ENCODE measurements around the gene ATP23.

ATP23 gene

GRCh38 chr12:57941165-57941894, at the start of gene ATP23:
Gene ATP23 (plus strand): TSS chr12:57941567. CDS start chr12:57941702, 135 bp downstream.
- Mint-ChIP-seq H3K27me3 (no peaks in the 10 kb centered on the region), H3K4me1 (peaks cover 40% of the 10 kb centered on the region), H3K9me3 (no peaks in the 10 kb centered on the region), H3K4me3 (peak within 1 kb of the TSS; percentile 96), H3K27ac (peak within 1 kb of the TSS; percentile 86), H3K36me3 (ENCODE audit: low read depth) (no peaks in the 10 kb centered on the region)
- ATAC-seq (peak; percentile 89), DNase-seq (peak; percentile 84)

- no peak overlapping the region for H3K27ac Mint-ChIP-seq
- no peaks in the 10 kb centered on the region for H3K36me3 Mint-ChIP-seq (ENCODE audit: low read depth)
- ATAC-seq (no peak), DNase-seq (no peak)
- peaks cover 42% of the 10 kb centered on the region for H3K4me1 Mint-ChIP-seq
- no peaks in the 10 kb centered on the region for H3K9me3 Mint-ChIP-seq
- H3K4me3 Mint-ChIP-seq: no peak overlapping the region
- peaks cover 9% of the 10 kb centered on the region for H3K27me3 Mint-ChIP-seq
These were observed 49.0 kb upstream of the ATP23 start for GRCh38 chr12:57892232-57892972.

GRCh38 chr12:57893431-57894353, 47.7 kb upstream of the ATP23 start:
- ATAC-seq (no peak), DNase-seq (no peak)
- H3K9me3 Mint-ChIP-seq: no peaks in the 10 kb centered on the region
- H3K4me1 Mint-ChIP-seq: peaks cover 45% of the 10 kb centered on the region
- no peak overlapping the region for H3K4me3 Mint-ChIP-seq
- no peak overlapping the region for H3K27ac Mint-ChIP-seq
- H3K27me3 Mint-ChIP-seq: peaks cover 6% of the 10 kb centered on the region
- H3K36me3 Mint-ChIP-seq (ENCODE audit: low read depth): no peaks in the 10 kb centered on the region

GRCh38 chr12:57894399-57895292, 46.7 kb upstream of the ATP23 start:
- Mint-ChIP-seq H3K9me3 (no peaks in the 10 kb centered on the region), H3K27me3 (peaks cover 6% of the 10 kb centered on the region), H3K4me3 (no peak overlapping the region), H3K4me1 (peaks cover 54% of the 10 kb centered on the region), H3K27ac (peak overlapping the region; percentile 25), H3K36me3 (ENCODE audit: low read depth) (no peaks in the 10 kb centered on the region)
- no peak for DNase-seq
- ATAC-seq: no peak

- Mint-ChIP-seq H3K27ac (peak overlapping the region; percentile 67), H3K36me3 (ENCODE audit: low read depth) (no peaks in the 10 kb centered on the region), H3K4me1 (peaks cover 63% of the 10 kb centered on the region), H3K27me3 (peaks cover 6% of the 10 kb centered on the region), H3K9me3 (no peaks in the 10 kb centered on the region), H3K4me3 (peak overlapping the region; percentile 62)
- ATAC-seq (no peak), DNase-seq (no peak)
These were observed 45.8 kb upstream of the ATP23 start for GRCh38 chr12:57895389-57896114.

GRCh38 chr12:57896115-57896433, 45.3 kb upstream of the ATP23 start:
- Mint-ChIP-seq H3K27ac (peak overlapping the region; percentile 67), H3K36me3 (ENCODE audit: low read depth) (no peaks in the 10 kb centered on the region), H3K4me1 (peaks cover 65% of the 10 kb centered on the region), H3K27me3 (peaks cover 6% of the 10 kb centered on the region), H3K9me3 (no peaks in the 10 kb centered on the region), H3K4me3 (peak overlapping the region; percentile 62)
- ATAC-seq: no peak
- no peak for DNase-seq

GRCh38 chr12:57896434-57897201, 44.7 kb upstream of the ATP23 start:
- H3K4me1 Mint-ChIP-seq: peaks cover 68% of the 10 kb centered on the region

GRCh38 chr12:57897286-57897974, 43.9 kb upstream of the ATP23 start:
- DNase-seq (no peak), ATAC-seq (no peak)
- H3K36me3 Mint-ChIP-seq (ENCODE audit: low read depth): no peaks in the 10 kb centered on the region

More at GRCh38 chr12:57896434-57897201, 44.7 kb upstream of the ATP23 start:
- no peaks in the 10 kb centered on the region for H3K36me3 Mint-ChIP-seq (ENCODE audit: low read depth)
- peak overlapping the region; percentile 65 for H3K4me3 Mint-ChIP-seq
- H3K9me3 Mint-ChIP-seq: no peaks in the 10 kb centered on the region
- H3K27me3 Mint-ChIP-seq: peaks cover 5% of the 10 kb centered on the region
- DNase-seq: peak; percentile 27
- peak overlapping the region; percentile 74 for H3K27ac Mint-ChIP-seq
- ATAC-seq: no peak

GRCh38 chr12:57898308-57898970, 42.9 kb upstream of the ATP23 start:
- H3K27me3 Mint-ChIP-seq: no peaks in the 10 kb centered on the region
- H3K4me1 Mint-ChIP-seq: peaks cover 69% of the 10 kb centered on the region
- H3K27ac Mint-ChIP-seq: peak overlapping the region; percentile 98
- no peaks in the 10 kb centered on the region for H3K36me3 Mint-ChIP-seq (ENCODE audit: low read depth)
- no peaks in the 10 kb centered on the region for H3K9me3 Mint-ChIP-seq
- H3K4me3 Mint-ChIP-seq: peak overlapping the region; percentile 65
- DNase-seq (no peak), ATAC-seq (no peak)

More at GRCh38 chr12:57897286-57897974, 43.9 kb upstream of the ATP23 start:
- no peaks in the 10 kb centered on the region for H3K9me3 Mint-ChIP-seq
- peaks cover 69% of the 10 kb centered on the region for H3K4me1 Mint-ChIP-seq
- H3K4me3 Mint-ChIP-seq: peak overlapping the region; percentile 65
- peak overlapping the region; percentile 74 for H3K27ac Mint-ChIP-seq
- no peaks in the 10 kb centered on the region for H3K27me3 Mint-ChIP-seq

GRCh38 chr12:57899010-57899662, 42.2 kb upstream of the ATP23 start:
- Mint-ChIP-seq H3K4me1 (peaks cover 65% of the 10 kb centered on the region), H3K4me3 (peak overlapping the region; percentile 65), H3K9me3 (no peaks in the 10 kb centered on the region), H3K36me3 (ENCODE audit: low read depth) (no peaks in the 10 kb centered on the region), H3K27ac (peak overlapping the region; percentile 98), H3K27me3 (no peaks in the 10 kb centered on the region)
- ATAC-seq (peak; percentile 95), DNase-seq (peak; percentile 82)

- Mint-ChIP-seq H3K4me1 (peaks cover 44% of the 10 kb centered on the region), H3K27me3 (peaks cover 5% of the 10 kb centered on the region), H3K4me3 (no peak overlapping the region)
These were observed 38.8 kb upstream of the ATP23 start for GRCh38 chr12:57902478-57902969.

More at GRCh38 chr12:57902478-57902969, 38.8 kb upstream of the ATP23 start:
- no peaks in the 10 kb centered on the region for H3K9me3 Mint-ChIP-seq
- ATAC-seq: no peak
- no peaks in the 10 kb centered on the region for H3K36me3 Mint-ChIP-seq (ENCODE audit: low read depth)
- no peak overlapping the region for H3K27ac Mint-ChIP-seq
- no peak for DNase-seq
